ENCODE results near the gene OR8S1.

- TF ChIP-seq CTCF (IDR thresholded peaks at IDR 0.05), result no peak
- TF ChIP-seq POLR2A (IDR thresholded peaks at IDR 0.05), result no peak
Observed at GRCh38 chr12:48572326-48572725, 46.9 kb downstream of the OR8S1 start.
